CD4-positive, alpha-beta T cell treated with Interleukin-15 for 4 hours (primary cell): ENCODE measurements around the gene EDEM3.
"Not testable (repeated sequence)": the region's sequence is repeated elsewhere in the genome, so short reads cannot be mapped to it uniquely, and the experiment has no call there.

Experiments
- DNase-seq: peaks from one replicate; pipeline ENCODE4 v3.0.0-alpha.2; 2020; ENCODE audit warnings: low spot score

EDEM3 gene

GRCh38 chr1:184770181-184770979 is 15.7 kb upstream of the EDEM3 start:
- no peak for DNase-seq

DNA sequence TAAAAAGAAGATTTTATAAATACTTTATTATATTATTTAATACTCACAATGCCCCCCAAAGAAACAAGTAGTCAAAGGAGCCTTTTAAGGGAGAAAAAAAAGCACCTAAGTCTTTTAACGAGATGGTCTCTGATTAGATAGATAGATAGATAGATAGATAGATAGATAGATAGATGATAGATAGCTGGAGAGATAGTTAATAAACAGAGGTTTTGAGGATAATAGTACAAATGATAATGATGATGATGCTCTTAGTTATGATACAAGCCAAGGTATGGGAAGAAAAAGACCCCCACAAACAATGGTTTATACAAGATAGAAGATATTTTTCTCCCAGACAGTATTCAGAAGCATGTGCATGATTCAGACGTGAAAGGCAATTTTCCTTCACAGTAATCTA is 14.6 kb upstream of the EDEM3 start:
- no peak for DNase-seq

- DNase-seq = no peak
Observed at GRCh38 chr1:184768467-184768866, 13.8 kb upstream of the EDEM3 start.

- DNase-seq = no peak
Observed at GRCh38 chr1:184767591-184767990, 12.9 kb upstream of the EDEM3 start.

- no peak for DNase-seq
Observed at GRCh38 chr1:184764483-184764882, 9.8 kb upstream of the EDEM3 start.

- DNase-seq = not testable (repeated sequence)
Observed at GRCh38 chr1:184763520-184763919, 8.9 kb upstream of the EDEM3 start.

DNA sequence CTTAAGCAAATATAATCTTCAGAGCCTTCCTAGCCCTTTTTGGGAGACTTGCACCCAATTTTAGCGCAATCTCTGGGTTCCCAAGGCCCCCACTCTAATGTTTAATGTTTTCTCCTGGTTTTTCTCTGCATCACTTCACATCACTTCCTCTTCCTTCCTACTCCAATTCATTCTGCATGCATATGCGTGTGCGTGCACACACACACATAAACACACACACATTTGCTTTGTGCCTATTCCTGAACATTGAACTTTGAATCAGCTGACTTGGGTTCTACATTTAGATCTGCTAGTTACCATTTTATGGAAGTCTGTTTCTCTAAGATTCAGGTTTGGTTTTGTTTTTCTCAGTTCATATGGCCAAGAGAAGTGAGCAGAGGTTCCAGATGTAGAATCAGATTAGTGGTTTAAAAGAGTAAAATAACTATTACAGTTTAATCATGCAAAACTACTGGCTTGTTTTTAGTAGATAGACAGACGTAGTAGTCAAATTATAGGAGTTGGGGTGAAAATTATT is 7.4 kb upstream of the EDEM3 start:
- no peak for DNase-seq

- DNase-seq = no peak
Observed at GRCh38 chr1:184759651-184760050, 5.0 kb upstream of the EDEM3 start.

- DNase-seq = no peak
Observed at GRCh38 chr1:184759112-184759511, 4.5 kb upstream of the EDEM3 start.

- DNase-seq = no peak
Observed at GRCh38 chr1:184757891-184758290, 3.2 kb upstream of the EDEM3 start.

- no peak for DNase-seq
Observed at GRCh38 chr1:184757406-184757805, 2.7 kb upstream of the EDEM3 start.

GRCh38 chr1:184755226-184756065 is 788 bp upstream of the EDEM3 start:
- peak; percentile 69 for DNase-seq

DNA sequence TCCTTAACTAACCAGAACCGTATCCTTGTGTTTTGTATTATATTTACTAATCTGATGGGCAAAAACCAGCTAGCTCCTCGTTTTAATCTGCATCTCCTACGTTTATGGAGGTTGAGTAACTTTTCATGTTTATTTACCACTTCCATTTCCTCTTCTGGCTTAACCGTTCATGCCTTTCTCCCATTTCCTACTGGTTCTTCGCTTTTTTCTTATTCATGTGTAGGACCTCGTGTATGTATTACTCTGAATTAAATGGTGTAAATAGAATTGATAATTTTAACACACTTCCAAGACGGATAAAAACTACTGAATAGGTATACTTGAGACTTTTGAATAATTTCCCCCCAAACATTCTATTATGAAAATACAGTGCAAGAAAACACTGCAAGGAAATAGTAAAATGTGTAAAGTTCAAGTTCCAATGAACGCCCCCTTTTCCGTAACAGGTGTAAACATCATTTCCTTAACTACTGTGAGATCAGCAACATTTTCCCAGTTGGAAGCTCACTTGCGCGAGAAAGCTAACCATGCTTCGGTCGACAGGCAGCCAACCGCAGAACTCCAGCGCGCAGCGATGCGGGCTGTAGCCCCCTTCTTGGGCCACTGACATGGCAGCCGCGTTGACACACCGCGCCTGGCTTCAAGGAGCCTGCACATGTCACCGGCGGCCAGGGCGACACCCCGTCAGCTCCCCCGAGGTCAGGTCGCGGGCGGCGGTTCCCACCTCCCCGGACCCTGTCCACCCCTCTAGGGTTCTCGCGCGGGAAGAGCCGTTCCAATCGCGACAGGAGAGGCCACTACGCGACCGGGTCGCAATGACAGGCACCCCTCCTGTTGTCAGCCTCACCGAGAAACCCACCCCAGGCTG is 816 bp downstream of the EDEM3 start:
- DNase-seq = peak; percentile 29

DNA sequence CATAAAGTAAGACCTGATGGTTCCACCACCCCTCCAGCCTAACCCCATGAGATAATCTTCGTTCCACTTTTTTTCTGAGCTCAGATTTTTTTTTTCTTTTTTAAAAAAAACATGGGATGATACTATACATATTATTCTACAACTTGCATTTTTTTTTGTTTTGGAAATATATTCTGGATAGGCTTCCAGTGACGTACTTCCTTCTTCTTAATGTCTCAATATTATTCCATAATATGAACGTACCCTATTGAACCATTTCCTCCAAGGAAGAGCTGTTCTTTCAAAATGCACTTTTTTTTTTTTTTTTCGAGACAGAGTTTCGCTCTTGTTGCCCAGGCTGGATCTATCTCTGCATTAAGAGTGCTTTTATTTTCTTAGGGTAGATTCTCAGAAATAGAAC is 1.5 kb downstream of the EDEM3 start:
- DNase-seq = no peak

DNA sequence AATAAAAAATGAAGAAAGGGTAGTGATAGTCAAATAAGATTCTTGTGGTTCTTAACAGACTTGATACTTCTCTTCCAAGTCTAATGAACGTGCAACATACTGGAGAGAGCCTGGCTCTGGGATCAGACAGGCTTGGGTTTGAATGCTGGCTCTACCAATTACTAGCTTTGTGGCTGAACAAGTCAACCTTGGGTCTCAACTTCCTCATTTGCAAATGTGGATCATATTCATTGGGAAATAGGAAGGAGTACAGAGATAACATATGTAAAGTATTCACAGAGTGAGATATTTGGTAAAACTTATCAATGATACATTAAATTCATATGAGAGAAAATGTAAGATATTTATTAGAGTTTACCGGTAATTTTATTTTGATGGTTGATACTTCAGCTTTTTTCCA is 2.0 kb downstream of the EDEM3 start:
- no peak for DNase-seq

- DNase-seq = no peak
Observed at GRCh38 chr1:184748740-184749139, 5.9 kb downstream of the EDEM3 start.

GRCh38 chr1:184747089-184747955 is 7.3 kb downstream of the EDEM3 start:
- DNase-seq = no peak

- DNase-seq = peak; percentile 40
Observed at GRCh38 chr1:184745929-184746638, 8.6 kb downstream of the EDEM3 start.

- no peak for DNase-seq
Observed at GRCh38 chr1:184745110-184745509, 9.5 kb downstream of the EDEM3 start.

DNA sequence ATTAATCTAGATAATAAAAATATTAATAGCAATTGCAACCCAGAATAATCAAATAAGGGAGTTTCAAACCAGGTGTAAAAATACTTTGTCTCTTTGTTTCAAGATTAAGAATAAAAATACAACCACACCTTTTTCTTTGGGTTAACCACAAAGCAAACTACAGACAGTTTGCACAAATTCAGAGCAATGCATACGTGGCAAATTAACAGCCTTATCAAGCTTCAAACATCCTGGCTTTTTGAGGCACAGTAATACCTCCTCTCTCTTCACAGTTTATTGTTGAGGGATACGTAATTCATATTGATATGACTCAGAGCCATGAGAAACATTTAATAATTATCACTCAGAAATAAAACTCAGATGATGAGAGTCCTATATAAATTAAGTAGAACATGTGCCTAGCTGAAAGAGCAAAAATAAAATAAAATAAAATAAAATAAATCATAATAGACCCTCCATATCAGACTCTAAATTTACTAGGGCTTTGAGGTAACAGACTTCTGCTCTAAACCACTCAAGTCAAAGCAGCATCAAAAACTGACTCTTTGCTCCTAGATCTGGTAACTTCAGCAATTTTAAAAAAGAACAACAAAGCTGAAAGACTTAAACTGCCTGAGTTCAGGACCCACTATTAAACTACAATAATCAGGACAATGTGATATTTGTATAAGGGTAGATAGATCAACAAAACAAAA is 11.4 kb downstream of the EDEM3 start:
- DNase-seq = peak; percentile 77
